Neural crest cell (in vitro differentiated cells): ENCODE results near the gene SLC4A11. TPM values are rescaled to one million over a fixed set of nuclear protein-coding genes. Genes with fewer than 3 reads are reported as not detected.

Experiments used
- DNase-seq: peaks from one replicate; pipeline ENCODE4 v3.0.0; 2021; ENCODE audit warnings: low read depth, mixed read lengths, low spot score
- H3K27ac Mint-ChIP-seq: one replicate; pipeline ENCODE4 v1.8.0; 2021; ENCODE audit warnings: mild to moderate bottlenecking, mixed read lengths; ENCODE audit not compliant: unreplicated experiment
- H3K27me3 Mint-ChIP-seq: 2 replicates; pipeline ENCODE4 v1.8.0; 2021; ENCODE audit warnings: low read depth, mild to moderate bottlenecking, mixed read lengths
- H3K36me3 Mint-ChIP-seq: 2 replicates; pipeline ENCODE4 v1.8.0; 2021; ENCODE audit warnings: low read depth, mild to moderate bottlenecking, mixed read lengths
- H3K4me1 Mint-ChIP-seq: 2 replicates; pipeline ENCODE4 v1.8.0; 2021; ENCODE audit warnings: mixed read lengths
- H3K4me3 Mint-ChIP-seq: one replicate; pipeline ENCODE4 v1.8.0; 2021; ENCODE audit warnings: mild to moderate bottlenecking, mixed read lengths
- H3K9me3 Mint-ChIP-seq: 2 replicates; pipeline ENCODE4 v1.8.0; 2021; ENCODE audit warnings: mixed read lengths
- total RNA-seq: library from RNA; stranded (reverse); gene quantifications from 2 replicates; pipeline ENCODE4 v1.2.1, GENCODE V29; 2021
- TF ChIP-seq, protein P1 (sequence below): fragments of 200-600 bp; sonication (generic); conservative IDR thresholded peaks from 2 replicates; pipeline ENCODE4 v1.5.0; 2021; ENCODE audit warnings: antibody characterized with exemption, mild to moderate bottlenecking

Gene SLC4A11
- total RNA-seq, 1 donor from 2014 or later = 0.89 TPM

DNA sequence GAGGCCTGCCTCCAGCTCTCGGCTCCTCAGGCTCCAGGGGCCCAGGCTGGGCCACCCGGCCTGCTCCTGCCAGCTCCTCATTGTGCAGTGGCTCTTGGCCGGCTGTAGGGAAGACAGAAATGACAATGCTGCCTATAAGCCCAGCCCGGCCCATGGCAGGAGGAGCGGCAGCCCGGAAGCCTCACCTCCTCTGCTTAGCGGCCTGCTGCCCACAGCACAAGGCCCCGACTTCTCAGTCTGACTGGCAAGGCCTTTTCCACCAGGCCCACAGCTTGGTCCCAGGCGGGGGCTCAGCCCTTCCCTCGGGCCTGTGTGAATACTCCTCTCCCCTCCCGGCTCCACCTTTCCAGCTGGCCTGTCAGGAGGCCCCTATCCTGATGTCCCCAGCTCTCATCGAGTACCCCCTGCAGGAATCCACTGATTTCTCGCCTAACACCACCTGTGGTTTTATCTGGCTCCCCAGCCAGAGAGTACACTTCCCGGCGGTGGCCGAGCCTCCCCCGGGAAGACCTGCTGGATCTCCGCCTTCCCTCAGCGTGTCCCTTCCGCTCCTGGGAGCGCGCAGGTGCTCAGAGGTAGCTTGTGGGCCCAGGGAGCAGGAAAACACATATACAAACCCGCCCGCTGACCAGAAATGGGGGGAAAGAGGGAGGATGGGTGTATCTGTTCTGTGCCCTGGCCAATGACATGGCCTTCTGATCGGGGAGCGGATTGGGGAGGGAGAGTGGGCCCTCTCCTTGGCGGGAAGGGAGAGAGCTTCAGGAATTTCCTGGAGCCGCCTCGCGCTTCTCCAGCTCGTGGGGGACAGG lies 35.5 kb downstream of the SLC4A11 start:
- TF ChIP-seq, protein P1, sequence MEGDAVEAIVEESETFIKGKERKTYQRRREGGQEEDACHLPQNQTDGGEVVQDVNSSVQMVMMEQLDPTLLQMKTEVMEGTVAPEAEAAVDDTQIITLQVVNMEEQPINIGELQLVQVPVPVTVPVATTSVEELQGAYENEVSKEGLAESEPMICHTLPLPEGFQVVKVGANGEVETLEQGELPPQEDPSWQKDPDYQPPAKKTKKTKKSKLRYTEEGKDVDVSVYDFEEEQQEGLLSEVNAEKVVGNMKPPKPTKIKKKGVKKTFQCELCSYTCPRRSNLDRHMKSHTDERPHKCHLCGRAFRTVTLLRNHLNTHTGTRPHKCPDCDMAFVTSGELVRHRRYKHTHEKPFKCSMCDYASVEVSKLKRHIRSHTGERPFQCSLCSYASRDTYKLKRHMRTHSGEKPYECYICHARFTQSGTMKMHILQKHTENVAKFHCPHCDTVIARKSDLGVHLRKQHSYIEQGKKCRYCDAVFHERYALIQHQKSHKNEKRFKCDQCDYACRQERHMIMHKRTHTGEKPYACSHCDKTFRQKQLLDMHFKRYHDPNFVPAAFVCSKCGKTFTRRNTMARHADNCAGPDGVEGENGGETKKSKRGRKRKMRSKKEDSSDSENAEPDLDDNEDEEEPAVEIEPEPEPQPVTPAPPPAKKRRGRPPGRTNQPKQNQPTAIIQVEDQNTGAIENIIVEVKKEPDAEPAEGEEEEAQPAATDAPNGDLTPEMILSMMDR = no peak
- Mint-ChIP-seq H3K4me1 (peaks cover 13% of the 10 kb centered on the region), H3K36me3 (peaks cover 11% of the 10 kb centered on the region), H3K9me3 (no peaks in the 10 kb centered on the region), H3K27me3 (no peaks in the 10 kb centered on the region), H3K27ac (peak overlapping the region; percentile 97), H3K4me3 (peak overlapping the region; percentile 92)
- DNase-seq = no peak

DNA sequence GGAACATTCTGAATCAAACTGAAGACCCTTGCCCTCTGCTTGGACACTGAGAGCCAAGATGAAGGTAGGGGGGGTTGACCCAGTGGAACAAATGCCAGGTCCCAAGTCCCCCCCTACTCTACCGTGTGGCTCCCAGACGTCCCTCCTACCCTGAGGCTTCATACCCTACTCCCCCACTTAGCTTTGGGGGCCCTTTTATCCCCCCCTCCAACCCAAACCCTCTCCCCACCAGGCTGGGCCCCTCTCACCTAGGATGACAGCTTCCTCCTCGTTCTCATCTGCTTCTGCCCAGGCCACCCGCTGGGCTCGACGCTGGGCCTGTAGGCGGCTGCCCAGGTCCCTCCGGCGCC lies 36.0 kb downstream of the SLC4A11 start:
- Mint-ChIP-seq H3K27ac (no peak overlapping the region), H3K4me1 (peaks cover 10% of the 10 kb centered on the region), H3K9me3 (no peaks in the 10 kb centered on the region), H3K27me3 (no peaks in the 10 kb centered on the region), H3K4me3 (peak overlapping the region; percentile 62), H3K36me3 (peaks cover 11% of the 10 kb centered on the region)
- TF ChIP-seq, protein P1 = no peak
- no peak for DNase-seq

DNA sequence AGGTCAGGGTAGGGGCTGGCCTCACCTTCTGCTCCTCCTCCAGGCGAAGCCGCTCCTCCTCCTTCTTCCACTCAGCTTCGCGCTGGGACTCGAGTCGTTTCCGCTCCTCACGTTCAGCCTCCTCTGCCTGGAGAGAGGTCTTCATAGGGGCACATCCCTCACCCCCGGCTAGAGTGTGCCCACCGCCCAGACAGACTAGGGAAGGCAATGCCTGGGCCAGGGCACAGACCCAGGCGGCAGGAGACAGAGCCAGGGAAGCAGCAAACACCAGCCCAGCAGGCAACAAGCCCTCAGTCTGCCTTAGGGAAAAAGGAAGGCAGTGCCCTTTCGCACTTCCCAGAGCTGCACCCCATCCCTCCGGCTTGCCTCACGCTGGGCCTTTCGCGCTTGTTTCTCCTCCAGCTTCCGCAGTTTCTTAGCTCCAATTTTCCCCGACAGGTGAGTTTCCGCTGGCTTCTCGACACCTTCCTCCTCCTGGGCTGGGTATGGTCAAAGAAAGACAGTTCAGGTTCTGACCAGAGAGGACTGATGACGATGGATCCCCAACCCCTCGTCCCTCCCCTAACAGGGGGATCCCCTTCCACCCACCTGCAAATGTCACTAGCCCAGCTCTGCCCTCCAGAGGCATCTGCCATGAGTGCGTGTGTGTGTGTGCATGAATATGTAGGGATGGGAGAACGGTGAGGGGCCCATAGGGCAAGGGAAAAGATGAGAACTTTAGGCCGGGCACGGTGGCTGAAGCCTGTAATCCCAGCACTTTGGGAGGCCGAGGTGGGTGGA lies 38.8 kb downstream of the SLC4A11 start:
- Mint-ChIP-seq H3K27ac (peak overlapping the region; percentile 46), H3K4me1 (peaks cover 10% of the 10 kb centered on the region), H3K9me3 (no peaks in the 10 kb centered on the region), H3K27me3 (no peaks in the 10 kb centered on the region), H3K36me3 (peaks cover 14% of the 10 kb centered on the region), H3K4me3 (no peak overlapping the region)
- DNase-seq = no peak
- TF ChIP-seq, protein P1 = no peak

DNA sequence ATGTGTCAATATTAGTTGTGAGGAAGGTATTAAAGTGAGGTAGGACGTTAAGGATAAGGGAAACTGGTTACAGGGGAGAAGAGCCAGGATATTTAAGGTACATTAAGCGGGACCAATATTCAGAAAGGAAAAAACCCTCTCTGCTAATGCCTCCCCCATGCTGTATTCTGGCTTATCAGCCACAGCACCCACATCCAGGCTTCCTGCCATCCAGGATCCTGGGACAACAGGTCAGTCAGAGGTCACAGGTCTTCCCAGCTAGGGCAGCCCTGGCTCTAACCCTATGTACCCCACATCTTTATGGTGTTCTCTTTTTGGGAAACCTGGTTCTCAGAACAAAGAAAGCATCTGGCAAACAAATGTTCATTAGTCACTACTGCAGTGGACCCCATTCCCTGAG lies 39.8 kb downstream of the SLC4A11 start:
- no peak for DNase-seq

DNA sequence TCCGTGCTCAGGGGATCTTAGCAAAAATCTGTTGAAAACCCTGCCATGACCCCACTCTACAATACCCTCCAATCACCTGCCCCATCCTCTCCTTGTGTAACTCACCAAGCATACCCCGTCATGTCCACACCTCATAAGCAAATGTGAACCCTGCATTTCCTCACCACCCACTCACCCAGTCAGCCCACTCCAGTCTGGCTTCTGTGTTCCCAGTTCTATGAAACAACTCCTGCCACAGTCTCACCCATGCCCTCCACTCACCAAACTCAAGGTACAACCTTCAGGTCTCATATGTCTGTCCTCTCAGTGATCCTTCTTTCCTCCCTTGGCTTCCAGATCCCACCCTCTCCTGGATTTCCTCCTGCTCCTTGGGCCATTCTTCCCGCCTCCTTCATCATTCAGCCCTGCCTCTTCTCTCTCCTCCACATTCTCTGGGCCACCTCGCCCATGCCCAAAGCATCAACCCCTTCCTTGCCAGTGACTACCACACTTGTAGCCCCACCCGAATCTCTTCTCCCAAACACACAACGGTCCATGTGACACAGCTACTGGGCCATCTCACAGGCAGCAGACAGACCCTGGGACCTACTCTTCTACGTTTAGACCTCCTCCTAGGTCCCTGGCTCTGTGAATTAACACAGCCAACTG lies 43.3 kb downstream of the SLC4A11 start:
- H3K4me1 Mint-ChIP-seq = no peaks in the 10 kb centered on the region
- TF ChIP-seq, protein P1 = no peak
- no peaks in the 10 kb centered on the region for H3K9me3 Mint-ChIP-seq
- H3K27me3 Mint-ChIP-seq = no peaks in the 10 kb centered on the region
- H3K36me3 Mint-ChIP-seq = peaks cover 19% of the 10 kb centered on the region
- no peak overlapping the region for H3K27ac Mint-ChIP-seq
- H3K4me3 Mint-ChIP-seq = no peak overlapping the region
- no peak for DNase-seq

More for the DNA sequence above, 39.8 kb downstream of the SLC4A11 start:
- H3K4me1 Mint-ChIP-seq = peaks cover 5% of the 10 kb centered on the region
- H3K9me3 Mint-ChIP-seq = no peaks in the 10 kb centered on the region
- H3K36me3 Mint-ChIP-seq = peaks cover 14% of the 10 kb centered on the region
- TF ChIP-seq, protein P1 = no peak
- no peak overlapping the region for H3K27ac Mint-ChIP-seq
- H3K27me3 Mint-ChIP-seq = no peaks in the 10 kb centered on the region
- H3K4me3 Mint-ChIP-seq = peak overlapping the region; percentile 70
